Right lobe of liver (tissue), 6 donors: ENCODE measurements around the gene PRXL2A. TPM values are rescaled to one million over a fixed set of nuclear protein-coding genes. Genes with fewer than 3 reads are reported as not detected.
"Not testable (repeated sequence)": the region's sequence is repeated elsewhere in the genome, so short reads cannot be mapped to it uniquely, and the experiment has no call there.

ENCODE experiments used
- ATAC-seq, 4 donors: fragments of 200-7000 bp; cut with Tn5 transposase; one replicate each; pipeline ENCODE4 v1.9.1; 2020; ENCODE audit warnings: mild to moderate bottlenecking in 4 of 4, moderate library complexity in 4 of 4
- DNase-seq, 3 donors: peaks; one replicate each; pipeline ENCODE4 v3.0.0-alpha.2; 2020
- H3K27ac ChIP-seq, 3 donors: fragments of 200-600 bp; one replicate each; pipeline ENCODE4 v1.8.0; 2022
- H3K27me3 ChIP-seq, 2 donors: fragments of 200-600 bp; one replicate each; pipeline ENCODE4 v1.8.0; 2022
- H3K36me3 ChIP-seq, 4 donors: fragments of 200-600 bp; sonication (generic) in 1 of 4; one replicate each; pipeline versions ENCODE4 v1.5.1 to v1.8.0; 2017 to 2022; ENCODE audit warnings: control low read depth in 1 of 4
- H3K4me1 ChIP-seq, 4 donors: fragments of 200-600 bp; sonication (generic) in 1 of 4; one replicate each; pipeline versions ENCODE4 v1.5.1 to v1.8.0; 2017 to 2022; ENCODE audit warnings: control low read depth in 1 of 4
- H3K4me3 ChIP-seq, 3 donors: fragments of 200-600 bp; one replicate each; pipeline ENCODE4 v1.8.0; 2022
- H3K9me3 ChIP-seq, 4 donors: fragments of 200-600 bp; sonication (generic) in 1 of 4; one replicate each; pipeline versions ENCODE4 v1.5.1 to v1.8.0; 2017 to 2022; ENCODE audit warnings: control low read depth in 1 of 4
- CTCF ChIP-seq, 4 donors: fragments of 200-600 bp in 3 of 4; fragments of 450-650 bp in 1 of 4; IDR thresholded peaks; one replicate each; pipeline versions ENCODE4 v1.5.1 to v1.8.0; 2016 to 2022; ENCODE audit warnings: antibody characterized with exemption in 4 of 4, mild to moderate bottlenecking in 2 of 4
- POLR2A ChIP-seq: fragments of 450-650 bp; IDR thresholded peaks from one replicate; pipeline ENCODE4 v1.6.1; 2017; ENCODE audit warnings: antibody characterized with exemption, mild to moderate bottlenecking
- WGBS: methylation state at CpG from one replicate; pipeline ENCODE4 v1.1.6; 2018; ENCODE audit warnings: low coverage, low lambda C conversion rate; ENCODE audit not compliant: insufficient coverage; ENCODE audit errors: missing lambda C conversion rate; 5-methylcytosine and 5-hydroxymethylcytosine counted together
- intact Hi-C, 2 donors: fragments of 100-400 bp; cut with DNase I; formaldehyde crosslinking; loops; one replicate each; pipeline versions ENCODE4 v1.11.2 to v1.14.1; 2022
- total RNA-seq, 6 experiments: library from RNA; depleted of rRNA in 2 of 6; stranded (reverse); fragments of >200 nt in 2 of 6; fragmentation: NEBNext Ultra II Directional in 3 of 6; extraction: Animal tissue kit (Norgen Biotek cat#: 25700) in 3 of 6; gene quantifications; one replicate each; pipeline versions ENCODE4 v1.1.0 to v1.2.4, GENCODE V29; 2016 to 2023
- donor health status: DM: no; HTN: yes; CAD: no.
- donor health status: DM: no; HTN: no; CAD: no.
- donor health status: DM: no; HTN: no; CAD: no.
- donor health status: DM: no; HTN: yes; CAD: no.
- donor health status: DM: no; HTN: yes; CAD: no.

Gene PRXL2A
- total RNA-seq, 6 experiments from 2014 or later, result 41.3 to 89.8 (median 80.5) TPM

GRCh38 chr10:80476685-80477084, 68.3 kb downstream of the PRXL2A start:
- Histone ChIP-seq H3K4me1 (peaks cover 0 to 15% (median 0%) of the 10 kb centered on the region in 4 donors), H3K36me3 (peaks cover 0 to 3% (median 0%) of the 10 kb centered on the region in 4 donors), H3K27me3 (no peaks in the 10 kb centered on the region), H3K27ac (no peak overlapping the region), H3K4me3 (no peak overlapping the region), H3K9me3 (no peaks in the 10 kb centered on the region)
- TF ChIP-seq CTCF (IDR thresholded peaks at IDR 0.05), result no peak
- no peak for TF ChIP-seq POLR2A
- intact Hi-C loops, result no loop called here
- no peak for DNase-seq
- ATAC-seq, result peak in 1 of 4 donors; percentile 34
- no CpG with 5 or more reads among the region's 1 CpG for WGBS

GRCh38 chr10:80477813-80478212, 69.5 kb downstream of the PRXL2A start:
- Histone ChIP-seq H3K9me3 (no peaks in the 10 kb centered on the region), H3K4me1 (peaks cover 0 to 12% (median 0%) of the 10 kb centered on the region in 4 donors), H3K4me3 (no peak overlapping the region), H3K27ac (no peak overlapping the region), H3K27me3 (no peaks in the 10 kb centered on the region), H3K36me3 (peaks cover 0 to 2% (median 0%) of the 10 kb centered on the region in 4 donors)
- DNase-seq (no peak), ATAC-seq (peak in 2 of 4 donors; percentile 33 to 72)
- intact Hi-C loops, result no loop called here
- TF ChIP-seq POLR2A (no peak), CTCF (IDR thresholded peaks at IDR 0.05) (no peak)
- 73% methylated on average over 2 of the region's 2 CpGs for WGBS

- intact Hi-C loops, ATAC-seq, H3K27me3 ChIP-seq, H3K4me3 ChIP-seq, H3K27ac ChIP-seq, DNase-seq, H3K9me3 ChIP-seq, H3K36me3 ChIP-seq: not testable (repeated sequence)
- peaks cover 0 to 19% (median 11%) of the 10 kb centered on the region in 4 donors for H3K4me1 ChIP-seq
- 100% methylated on average over 1 of the region's 6 CpGs for WGBS
These were observed 72.0 kb downstream of the PRXL2A start for GRCh38 chr10:80480373-80480772.

- no peaks in the 10 kb centered on the region for H3K9me3 ChIP-seq
- no peak overlapping the region for H3K27ac ChIP-seq
- no peaks in the 10 kb centered on the region for H3K27me3 ChIP-seq
- intact Hi-C loops, result no loop called here
- peaks cover 0 to 19% (median 11%) of the 10 kb centered on the region in 4 donors for H3K4me1 ChIP-seq
- WGBS, result 96% methylated on average over 5 of the region's 5 CpGs
- no peaks in the 10 kb centered on the region for H3K36me3 ChIP-seq
- H3K4me3 ChIP-seq, result no peak overlapping the region
- no peak for DNase-seq
- TF ChIP-seq POLR2A (no peak), CTCF (IDR thresholded peaks at IDR 0.05) (no peak)
- ATAC-seq, result no peak
These were observed 72.5 kb downstream of the PRXL2A start for GRCh38 chr10:80480852-80481251.

- 81% methylated on average over 6 of the region's 6 CpGs for whole genome bisulfite sequencing
- no peaks in the 10 kb centered on the region for H3K27me3 ChIP-seq
- H3K4me1 ChIP-seq, result peaks cover 0 to 44% (median 11%) of the 10 kb centered on the region in 4 donors
- no peak for DNase-seq
- no peak for ATAC-seq
- H3K9me3 ChIP-seq, result no peaks in the 10 kb centered on the region
- intact Hi-C loops, result no loop called here
- peaks cover 0 to under 1% (median 0%) of the 10 kb centered on the region in 4 donors for H3K36me3 ChIP-seq
- peak overlapping the region in 1 of 3 donors; percentile 25 for H3K27ac ChIP-seq
- TF ChIP-seq CTCF (IDR thresholded peaks at IDR 0.05), result no peak
- TF ChIP-seq POLR2A, result no peak
- no peak overlapping the region for H3K4me3 ChIP-seq
These were observed 75.9 kb downstream of the PRXL2A start for GRCh38 chr10:80484243-80484642.
